Adrenal gland (tissue), 5 donors: ENCODE data around the gene ABLIM1.
A peak's percentile ranks its signal among the peaks of the same experiment; 100 is the strongest.

Source experiments
- CTCF ChIP-seq, 6 experiments: fragments of 450-650 bp in 4 of 6; fragments of 200-600 bp in 2 of 6; sonication (generic) in 1 of 6; IDR thresholded peaks; 1 replicate in 5 of 6; 2 replicates in 1 of 6; pipeline versions ENCODE4 v1.5.1 to v1.8.0; 2016 to 2021; ENCODE audit warnings: antibody characterized with exemption in 6 of 6, mild to moderate bottlenecking in 2 of 6, moderate library complexity in 1 of 6
- POLR2A ChIP-seq, 2 donors: fragments of 450-650 bp; IDR thresholded peaks; one replicate each; pipeline ENCODE4 v1.6.1; 2017; ENCODE audit warnings: antibody characterized with exemption in 2 of 2, mild to moderate bottlenecking in 2 of 2, moderate library complexity in 1 of 2
- donor health status: DM: no; HTN: no; CAD: no.

- TF ChIP-seq CTCF (IDR thresholded peaks at IDR 0.05) = peak in 4 of 6 experiments; percentile 19 to 41 (median 27)
- TF ChIP-seq POLR2A (IDR thresholded peaks at IDR 0.05) = peak in 1 of 2 donors; percentile 56
Observed at GRCh38 chr10:114623661-114624294, 34.3 kb downstream of the ABLIM1 start.
